Metanephros (tissue), 1 donor: ENCODE measurements around the gene SLC7A11. TPM values are rescaled to one million over a fixed set of nuclear protein-coding genes. Genes with fewer than 3 reads are reported as not detected.

Experiments used
- total RNA-seq: library from RNA; depleted of rRNA; stranded (reverse); fragments of >200 nt; gene quantifications from one replicate; pipeline ENCODE4 v1.2.3, GENCODE V29; 2014

Gene SLC7A11
- 1.3 TPM for total RNA-seq

DNA sequence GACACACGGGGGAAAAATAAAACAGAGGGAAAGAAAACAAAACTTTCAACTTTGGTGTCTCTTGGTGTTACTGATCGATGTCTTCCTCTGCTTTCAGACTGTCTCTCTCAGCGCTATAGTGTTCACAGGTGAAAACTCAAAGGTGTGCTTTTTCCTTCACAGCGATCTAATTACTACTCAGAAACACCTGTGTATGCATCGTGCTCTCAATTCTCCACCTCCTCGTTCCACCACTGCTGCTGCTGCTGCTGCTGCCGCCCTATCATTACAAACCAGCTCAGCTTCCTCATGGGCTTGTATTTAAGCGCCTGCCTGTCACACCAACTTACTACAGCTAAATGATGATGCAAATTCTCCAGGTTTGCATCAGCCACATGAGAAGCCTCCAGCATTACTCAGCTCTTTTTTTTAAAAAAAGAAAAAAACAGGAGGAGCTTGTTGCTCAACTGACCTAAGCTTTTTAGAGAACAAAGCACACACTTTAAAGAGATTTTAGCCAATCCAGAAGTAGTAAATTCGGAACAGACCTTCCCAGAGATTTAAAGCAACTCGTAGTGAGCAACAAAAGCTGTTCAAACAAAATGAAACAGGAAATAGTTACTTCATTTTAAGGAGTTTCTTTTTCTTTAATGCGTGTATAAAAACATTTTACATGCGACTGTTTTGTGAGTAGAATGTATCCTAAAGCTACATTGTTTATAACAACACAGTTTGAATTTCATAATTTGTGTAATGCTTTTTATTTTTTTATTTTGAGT, at the start of gene SLC7A11:
Gene SLC7A11 (minus strand): TSS at position 274 of the 758 bp plus-strand sequence. CDS start 280 bp downstream, outside the sequence.

